Esophagus squamous epithelium (tissue), 5 donors: ENCODE results near the gene TNFRSF11A. TPM values are rescaled to one million over a fixed set of nuclear protein-coding genes. Genes with fewer than 3 reads are reported as not detected.

Experiments used
- DNase-seq: peaks from one replicate; lab custom pipeline; 2025; lab: John Stamatoyannopoulos, UW
- H3K27ac ChIP-seq, 4 donors: fragments of 200-600 bp; sonication (generic); one replicate each; pipeline ENCODE4 v1.5.1; 2016 to 2019; ENCODE audit warnings: mild to moderate bottlenecking in 1 of 4
- H3K27me3 ChIP-seq, 4 donors: fragments of 200-600 bp; sonication (generic); 1 replicate in 3 of 4; 2 replicates in 1 of 4; pipeline versions ENCODE4 v1.5.1 to v1.6.0; 2017 to 2021; ENCODE audit warnings: antibody characterized with exemption in 1 of 4
- H3K36me3 ChIP-seq, 3 donors: fragments of 200-600 bp; sonication (generic); one replicate each; pipeline ENCODE4 v1.5.1; 2016 to 2019
- H3K4me1 ChIP-seq, 3 donors: fragments of 200-600 bp; sonication (generic); one replicate each; pipeline ENCODE4 v1.5.1; 2017 to 2019
- H3K4me3 ChIP-seq, 4 donors: fragments of 200-600 bp; sonication (generic); 1 replicate in 3 of 4; 2 replicates in 1 of 4; pipeline ENCODE4 v1.5.1; 2016 to 2019; ENCODE audit warnings: mild to moderate bottlenecking in 2 of 4, moderate library complexity in 1 of 4
- H3K9me3 ChIP-seq, 3 donors: fragments of 200-600 bp; sonication (generic); one replicate each; pipeline ENCODE4 v1.5.1; 2016 to 2019
- POLR2A ChIP-seq, 4 donors: fragments of 450-650 bp; IDR thresholded peaks; one replicate each; pipeline ENCODE4 v1.6.1; 2017; ENCODE audit warnings: antibody characterized with exemption in 4 of 4, mild to moderate bottlenecking in 4 of 4, moderate library complexity in 3 of 4
- WGBS, 2 donors: methylation state at CpG; one replicate each; pipeline ENCODE4 v1.1.5; 2018; 5-methylcytosine and 5-hydroxymethylcytosine counted together
- intact Hi-C: fragments of 100-400 bp; cut with DNase I; formaldehyde crosslinking; loops from one replicate; pipeline ENCODE4 v1.15.0; 2022
- total RNA-seq, 4 donors: library from RNA; depleted of rRNA; stranded (reverse); fragments of >200 nt; gene quantifications; one replicate each; pipeline ENCODE4 v1.1.0, GENCODE V29; 2016
- TF ChIP-seq, protein P1 (sequence below), 6 experiments: fragments of 450-650 bp in 4 of 6; fragments of 200-600 bp in 2 of 6; sonication (generic) in 2 of 6; IDR thresholded peaks; one replicate each; pipeline ENCODE4 v1.5.1; 2016 to 2019; ENCODE audit warnings: antibody characterized with exemption in 6 of 6, mild to moderate bottlenecking in 4 of 6, moderate library complexity in 4 of 6
- donor health status: DM: yes; HTN: yes; CAD: no.

TNFRSF11A gene
- 1 to 10 TPM; 1.9 to 5.6 (median 3.6) TPM for total RNA-seq

GRCh38 chr18:62324917-62325805 lies at the start of gene TNFRSF11A:
TSS of gene TNFRSF11A (plus strand) at chr18:62325310. CDS start at chr18:62325353, 43 bp downstream.
- DNase-seq: no peak
- H3K27me3 ChIP-seq: peaks cover 0 to 86% (median 4%) of the 10 kb centered on the region in 4 donors
- TF ChIP-seq, protein P1, sequence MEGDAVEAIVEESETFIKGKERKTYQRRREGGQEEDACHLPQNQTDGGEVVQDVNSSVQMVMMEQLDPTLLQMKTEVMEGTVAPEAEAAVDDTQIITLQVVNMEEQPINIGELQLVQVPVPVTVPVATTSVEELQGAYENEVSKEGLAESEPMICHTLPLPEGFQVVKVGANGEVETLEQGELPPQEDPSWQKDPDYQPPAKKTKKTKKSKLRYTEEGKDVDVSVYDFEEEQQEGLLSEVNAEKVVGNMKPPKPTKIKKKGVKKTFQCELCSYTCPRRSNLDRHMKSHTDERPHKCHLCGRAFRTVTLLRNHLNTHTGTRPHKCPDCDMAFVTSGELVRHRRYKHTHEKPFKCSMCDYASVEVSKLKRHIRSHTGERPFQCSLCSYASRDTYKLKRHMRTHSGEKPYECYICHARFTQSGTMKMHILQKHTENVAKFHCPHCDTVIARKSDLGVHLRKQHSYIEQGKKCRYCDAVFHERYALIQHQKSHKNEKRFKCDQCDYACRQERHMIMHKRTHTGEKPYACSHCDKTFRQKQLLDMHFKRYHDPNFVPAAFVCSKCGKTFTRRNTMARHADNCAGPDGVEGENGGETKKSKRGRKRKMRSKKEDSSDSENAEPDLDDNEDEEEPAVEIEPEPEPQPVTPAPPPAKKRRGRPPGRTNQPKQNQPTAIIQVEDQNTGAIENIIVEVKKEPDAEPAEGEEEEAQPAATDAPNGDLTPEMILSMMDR (IDR thresholded peaks at IDR 0.05): peak in 4 of 6 experiments; percentile 31 to 47 (median 35)
- no peak for TF ChIP-seq POLR2A (IDR thresholded peaks at IDR 0.05)
- peaks cover 7 to 39% (median 14%) of the 10 kb centered on the region in 3 donors for H3K4me1 ChIP-seq
- intact Hi-C loops: no loop called here
- H3K9me3 ChIP-seq: no peaks in the 10 kb centered on the region
- whole genome bisulfite sequencing, 2 donors: 1 to 7% methylated on average over 6 to 46 of the region's 99 CpGs
- peak within 1 kb of the TSS; percentile 50 to 75 (median 52) for H3K4me3 ChIP-seq
- no peaks in the 10 kb centered on the region for H3K36me3 ChIP-seq
- peak within 1 kb of the TSS in 3 of 4 donors; percentile 5 to 26 (median 18) for H3K27ac ChIP-seq

- TF ChIP-seq POLR2A (IDR thresholded peaks at IDR 0.05): no peak
- TF ChIP-seq, protein P1 (IDR thresholded peaks at IDR 0.05): no peak
- H3K36me3 ChIP-seq: peaks cover 0 to 93% (median 0%) of the 10 kb centered on the region in 3 donors
- no peaks in the 10 kb centered on the region for H3K27me3 ChIP-seq
- no peak for DNase-seq
- H3K9me3 ChIP-seq: no peaks in the 10 kb centered on the region
- intact Hi-C loops: no loop called here
- 79 to 96% methylated on average over 1 of the region's 1 CpG for WGBS, 2 donors
- peaks cover 0 to 11% (median under 1%) of the 10 kb centered on the region in 3 donors for H3K4me1 ChIP-seq
- no peak overlapping the region for H3K4me3 ChIP-seq
- H3K27ac ChIP-seq: no peak overlapping the region
These were observed 48.1 kb upstream of the TNFRSF11A start for GRCh38 chr18:62277045-62277444.

GRCh38 chr18:62279561-62279960 lies 45.5 kb upstream of the TNFRSF11A start:
- TF ChIP-seq POLR2A (IDR thresholded peaks at IDR 0.05): no peak
- TF ChIP-seq, protein P1 (IDR thresholded peaks at IDR 0.05): no peak
- Histone ChIP-seq H3K4me1 (peaks cover 0 to 15% (median 3%) of the 10 kb centered on the region in 3 donors), H3K36me3 (peaks cover 0 to 97% (median 0%) of the 10 kb centered on the region in 3 donors), H3K27ac (no peak overlapping the region), H3K9me3 (no peaks in the 10 kb centered on the region), H3K27me3 (no peaks in the 10 kb centered on the region), H3K4me3 (no peak overlapping the region)
- no peak for DNase-seq
- intact Hi-C loops: no loop called here
- 59 to 74% methylated on average over 5 of the region's 5 CpGs for WGBS, 2 donors

GRCh38 chr18:62280058-62280457 lies 45.1 kb upstream of the TNFRSF11A start:
- WGBS, 2 donors: 78 to 83% methylated on average over 6 of the region's 6 CpGs

More at GRCh38 chr18:62280058-62280457, 45.1 kb upstream of the TNFRSF11A start:
- intact Hi-C loops: no loop called here
- Histone ChIP-seq H3K27me3 (no peaks in the 10 kb centered on the region), H3K9me3 (no peaks in the 10 kb centered on the region), H3K27ac (no peak overlapping the region), H3K4me1 (peaks cover 0 to 15% (median 3%) of the 10 kb centered on the region in 3 donors), H3K4me3 (no peak overlapping the region), H3K36me3 (peaks cover 0 to 97% (median 0%) of the 10 kb centered on the region in 3 donors)
- no peak for DNase-seq
- TF ChIP-seq, protein P1 (IDR thresholded peaks at IDR 0.05): no peak
- no peak for TF ChIP-seq POLR2A (IDR thresholded peaks at IDR 0.05)
